Fibroblast of mammary gland (primary cell): ENCODE results near the gene ARHGAP33.
A peak's percentile ranks its signal among the peaks of the same experiment; 100 is the strongest.

ENCODE experiments used
- DNase-seq: peaks from one replicate; pipeline ENCODE4 v3.0.0-alpha.2; 2010; ENCODE audit warnings: low read depth
- H3K4me3 ChIP-seq: 2 replicates; pipeline ENCODE4 v1.5.1; 2011; ENCODE audit warnings: low read depth, mild to moderate bottlenecking, low read length, moderate library complexity; ENCODE audit not compliant: control insufficient read depth
- CTCF ChIP-seq: conservative IDR thresholded peaks from 2 replicates; pipeline ENCODE4 v1.5.1; 2011; ENCODE audit warnings: low read depth, low read length, inconsistent platforms; ENCODE audit not compliant: control insufficient read depth, insufficient read depth

Gene ARHGAP33

GRCh38 chr19:35775298-35776101, at the start of gene ARHGAP33:
ARHGAP33 (plus strand) TSS chr19:35775564; CDS start chr19:35775659, 95 bp downstream.
- DNase-seq: peak; percentile 93
- no peak for TF ChIP-seq CTCF
- H3K4me3 ChIP-seq: peak within 1 kb of the TSS; percentile 66

- TF ChIP-seq CTCF: no peak
- no peak overlapping the region for H3K4me3 ChIP-seq
- DNase-seq: no peak
Measured at GRCh38 chr19:35727053-35727955, 48.1 kb upstream of the ARHGAP33 start.

- TF ChIP-seq CTCF: no peak
- no peak for DNase-seq
- H3K4me3 ChIP-seq: no peak overlapping the region
Measured at GRCh38 chr19:35727956-35728706, 47.2 kb upstream of the ARHGAP33 start.

GRCh38 chr19:35729021-35729420, 46.3 kb upstream of the ARHGAP33 start:
- H3K4me3 ChIP-seq: no peak overlapping the region
- TF ChIP-seq CTCF: no peak
- no peak for DNase-seq

GRCh38 chr19:35729763-35730162, 45.6 kb upstream of the ARHGAP33 start:
- no peak overlapping the region for H3K4me3 ChIP-seq
- TF ChIP-seq CTCF: no peak
- DNase-seq: no peak

- no peak for TF ChIP-seq CTCF
- no peak for DNase-seq
- no peak overlapping the region for H3K4me3 ChIP-seq
Measured at GRCh38 chr19:35730326-35730725, 45.0 kb upstream of the ARHGAP33 start.
